Cortex of kidney (tissue), 1 donor: ENCODE results near the gene KCNIP2.
"Not testable (repeated sequence)": the region's sequence is repeated elsewhere in the genome, so short reads cannot be mapped to it uniquely, and the experiment has no call there.

ENCODE experiments used
- DNase-seq: peaks from one replicate; lab custom pipeline; 2025; lab: John Stamatoyannopoulos, UW

The KCNIP2 gene

GRCh38 chr10:101828766-101829551, 14.6 kb downstream of the KCNIP2 start:
- no peak for DNase-seq

DNA sequence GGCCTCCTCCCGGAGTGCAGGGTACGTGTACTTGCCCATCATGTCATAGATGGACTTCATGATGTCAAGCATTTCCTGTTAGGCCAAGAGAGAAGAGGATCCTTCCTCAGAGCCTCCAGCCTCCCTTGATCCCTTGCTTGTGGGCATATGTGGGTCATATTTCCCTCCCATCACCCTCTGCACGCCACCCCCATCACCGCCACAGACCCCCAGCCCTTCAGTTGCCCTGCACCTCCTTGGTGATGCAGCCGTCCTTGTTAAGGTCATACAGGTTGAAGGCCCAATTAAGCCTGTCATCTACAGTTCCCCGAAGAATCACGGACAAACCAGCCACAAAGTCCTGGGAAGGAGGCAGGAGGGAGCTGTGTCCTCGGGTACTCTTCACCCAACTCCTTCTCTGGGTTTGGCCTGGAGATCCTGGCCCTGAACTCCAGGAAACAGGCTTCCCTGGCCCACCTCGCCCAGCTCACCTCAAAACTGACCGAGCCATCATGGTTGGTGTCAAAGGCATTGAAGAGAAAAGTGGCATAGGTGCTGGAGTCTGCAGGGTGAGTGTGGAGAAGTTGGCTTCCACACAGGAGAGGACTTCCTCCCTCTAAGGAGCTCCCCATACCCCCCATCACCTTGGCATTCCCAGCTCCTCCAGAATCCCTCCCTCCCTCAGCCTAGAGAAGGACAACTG, 15.5 kb downstream of the KCNIP2 start:
- DNase-seq: no peak

DNA sequence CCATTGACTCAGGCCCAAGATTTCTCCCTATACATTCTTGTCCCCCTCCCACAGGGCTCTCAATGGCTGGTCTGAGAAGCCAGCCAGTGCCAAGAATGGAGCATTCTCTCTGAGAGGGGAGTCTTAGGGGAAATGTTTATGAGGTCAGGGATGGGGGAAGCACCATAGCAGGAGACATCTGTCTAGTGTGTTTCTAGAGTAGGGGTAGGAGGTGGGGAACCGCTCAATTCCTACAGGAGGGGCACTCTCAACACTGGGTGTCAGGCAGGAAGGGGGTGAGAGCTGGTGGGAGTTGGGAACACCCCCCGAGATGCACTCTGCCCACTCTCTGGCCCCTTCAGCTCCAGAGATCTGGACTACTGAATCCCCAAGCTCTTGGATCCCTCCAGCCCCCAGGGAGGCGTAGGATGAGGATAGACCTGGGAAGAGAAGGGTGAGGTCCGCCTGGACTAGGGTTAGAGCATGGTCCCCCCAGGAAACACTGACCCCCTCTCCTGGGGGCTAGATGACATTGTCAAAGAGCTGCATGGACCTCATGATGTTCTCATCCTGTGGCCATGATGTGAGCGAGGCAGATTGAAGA, 16.7 kb downstream of the KCNIP2 start:
- DNase-seq: no peak

GRCh38 chr10:101824736-101825135, 18.9 kb downstream of the KCNIP2 start:
- DNase-seq: no peak

GRCh38 chr10:101818872-101819633, 24.5 kb downstream of the KCNIP2 start:
- no peak for DNase-seq

DNA sequence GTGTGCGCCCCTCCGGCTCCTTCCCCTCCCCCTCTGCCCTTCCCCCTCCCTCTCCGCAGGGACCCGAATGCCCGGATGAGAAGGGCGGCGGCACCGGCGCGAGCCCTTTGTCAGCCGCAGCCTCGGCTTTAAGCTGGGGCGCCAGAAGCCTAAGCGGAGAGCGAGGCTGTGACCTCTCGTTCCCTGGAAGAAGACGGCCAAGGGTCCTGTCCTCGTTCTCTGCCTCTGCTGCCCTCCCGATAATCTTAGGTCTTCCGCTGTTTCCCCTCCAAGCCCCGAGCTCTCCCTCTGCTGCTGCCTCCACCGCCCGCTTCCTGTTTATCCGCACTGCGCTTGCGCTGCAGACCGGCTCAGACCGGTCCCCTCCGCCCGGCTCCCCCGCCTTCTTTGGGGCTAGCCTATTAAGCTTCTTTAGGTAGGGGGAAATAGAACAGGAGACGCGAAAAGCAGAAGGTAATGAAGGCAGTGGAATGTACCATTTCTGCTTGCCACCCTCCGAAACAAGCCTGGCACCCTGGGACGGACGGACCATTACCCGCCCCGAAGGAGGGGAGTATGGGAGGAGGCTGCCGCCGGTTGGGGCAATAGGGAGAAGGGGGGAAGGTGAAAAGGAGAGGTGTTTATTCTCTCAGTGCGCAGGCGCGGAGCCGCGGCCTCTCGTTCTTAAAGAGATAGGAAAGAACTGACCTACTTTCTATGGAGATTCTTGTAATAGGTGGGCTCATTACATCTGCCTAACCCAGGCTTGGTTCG, 25.3 kb downstream of the KCNIP2 start, which contains the start of gene OGA:
Gene OGA, minus strand, starts transcription at position 326 of the 753 bp plus-strand sequence. CDS start 422 bp downstream, outside the sequence.
- peak; percentile 70 for DNase-seq

GRCh38 chr10:101817337-101818118, 26.1 kb downstream of the KCNIP2 start:
- no peak for DNase-seq

GRCh38 chr10:101816913-101817336, 26.7 kb downstream of the KCNIP2 start:
- DNase-seq: no peak

DNA sequence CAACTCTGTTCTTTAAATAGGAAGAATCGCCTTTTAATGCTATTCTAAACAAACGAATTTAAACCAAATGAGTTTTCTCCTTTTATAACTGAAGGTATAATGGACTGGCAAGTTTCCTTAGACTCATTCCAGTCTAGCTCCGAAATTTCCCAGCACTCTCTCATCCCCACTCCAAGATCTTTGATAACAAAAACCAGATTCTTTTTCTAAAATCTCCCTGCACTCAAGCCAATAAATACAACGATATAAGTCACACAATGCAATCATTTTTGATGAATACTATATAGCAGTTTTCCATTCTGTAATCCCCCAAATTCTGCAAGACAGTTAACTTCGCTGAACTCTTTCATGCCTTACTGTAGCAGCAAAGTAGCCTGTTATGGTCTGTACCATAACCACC, 27.2 kb downstream of the KCNIP2 start:
- no peak for DNase-seq

GRCh38 chr10:101814466-101815071, 29.0 kb downstream of the KCNIP2 start:
- DNase-seq: no peak

GRCh38 chr10:101812606-101813005, 31.0 kb downstream of the KCNIP2 start:
- DNase-seq: no peak

DNA sequence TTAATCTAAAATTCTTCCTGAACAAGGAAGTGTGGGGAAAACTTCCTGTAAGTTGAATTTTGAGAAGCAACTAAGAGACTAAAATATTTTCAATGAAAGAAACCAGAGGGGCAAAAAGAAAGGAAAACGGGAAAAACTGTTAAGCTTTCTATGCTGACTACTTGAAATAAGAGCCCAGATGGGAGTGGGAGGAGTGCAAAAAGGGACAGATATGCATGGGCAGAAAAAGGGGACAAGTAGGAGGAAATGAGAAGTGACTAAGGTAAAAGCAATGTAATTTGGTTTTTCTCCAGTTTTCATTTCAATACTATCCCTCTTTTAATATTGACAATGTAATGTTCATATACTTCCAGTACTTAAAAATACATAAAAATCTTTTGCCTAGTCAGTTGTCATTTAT, 36.4 kb downstream of the KCNIP2 start:
- DNase-seq: no peak

DNA sequence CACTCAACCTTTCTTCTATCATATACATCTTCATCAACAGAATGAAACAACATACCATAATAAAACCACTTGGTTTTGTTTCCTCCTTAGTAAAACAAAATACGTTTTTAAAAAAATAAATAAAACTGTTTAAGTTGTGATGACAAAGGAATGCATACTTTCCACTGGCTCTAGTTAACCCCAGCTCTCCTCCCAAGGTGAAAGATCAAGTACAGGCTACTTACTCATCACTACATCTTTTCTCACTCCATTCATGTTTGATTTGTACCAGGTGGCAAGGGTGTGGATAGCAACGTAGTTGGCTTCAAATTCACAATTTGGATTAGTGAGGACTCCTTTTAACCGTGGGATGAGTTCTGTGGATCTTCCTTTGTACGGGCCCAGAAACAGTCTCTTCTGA, 40.1 kb downstream of the KCNIP2 start:
- DNase-seq: no peak

DNA sequence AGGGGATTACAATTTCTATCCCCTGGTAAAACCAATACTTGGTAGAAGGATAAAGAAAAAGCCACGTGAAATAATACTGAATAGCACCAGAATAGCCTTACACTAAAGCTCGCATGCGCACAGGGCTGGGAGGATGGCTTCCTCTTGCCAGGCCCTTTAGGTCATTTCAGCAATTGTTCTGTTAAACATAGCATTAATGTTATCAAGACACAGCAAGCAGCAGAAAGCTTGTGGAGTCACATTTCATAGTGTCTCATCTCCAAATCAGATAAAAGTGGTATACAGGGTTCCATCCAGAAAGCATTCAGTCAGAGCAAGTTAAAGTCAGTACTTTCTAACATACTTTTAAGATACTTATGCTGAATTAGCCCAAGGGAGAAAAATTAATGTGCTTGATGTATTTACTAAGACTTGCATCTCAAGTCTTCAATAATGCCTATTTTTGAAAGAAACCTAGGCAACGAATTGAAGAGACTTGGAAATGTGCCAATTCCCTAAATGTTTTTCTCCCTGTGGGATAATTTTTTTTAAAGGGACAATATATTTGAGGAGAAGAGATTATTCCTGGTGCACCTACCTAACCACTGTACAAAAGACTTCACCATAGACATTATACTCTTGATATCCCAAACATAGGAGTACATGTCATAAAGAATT, 46.1 kb downstream of the KCNIP2 start:
- DNase-seq: no peak

DNA sequence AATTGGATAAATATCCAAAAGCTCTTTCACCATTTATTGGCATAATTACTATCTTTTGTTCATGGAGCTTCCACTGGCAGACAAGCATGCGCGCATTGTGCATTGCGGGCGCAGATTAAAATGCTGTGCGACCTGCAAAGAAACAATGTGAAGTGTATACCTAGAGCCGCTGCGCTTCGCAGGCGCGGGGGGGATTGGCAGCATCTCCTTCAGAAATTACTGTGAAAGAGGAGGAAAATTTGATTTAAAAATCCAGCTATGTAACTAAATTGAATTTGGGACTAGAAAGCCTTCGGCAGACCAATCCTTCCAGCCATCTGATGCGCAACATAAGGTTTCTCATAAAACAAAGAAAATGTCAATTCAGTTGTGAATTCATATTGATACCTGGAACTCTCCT, 50.1 kb downstream of the KCNIP2 start:
- DNase-seq: no peak

- DNase-seq: no peak
Measured at GRCh38 chr10:101789686-101790085, 53.9 kb downstream of the KCNIP2 start.

GRCh38 chr10:101789231-101789630, 54.4 kb downstream of the KCNIP2 start:
- not testable (repeated sequence) for DNase-seq

DNA sequence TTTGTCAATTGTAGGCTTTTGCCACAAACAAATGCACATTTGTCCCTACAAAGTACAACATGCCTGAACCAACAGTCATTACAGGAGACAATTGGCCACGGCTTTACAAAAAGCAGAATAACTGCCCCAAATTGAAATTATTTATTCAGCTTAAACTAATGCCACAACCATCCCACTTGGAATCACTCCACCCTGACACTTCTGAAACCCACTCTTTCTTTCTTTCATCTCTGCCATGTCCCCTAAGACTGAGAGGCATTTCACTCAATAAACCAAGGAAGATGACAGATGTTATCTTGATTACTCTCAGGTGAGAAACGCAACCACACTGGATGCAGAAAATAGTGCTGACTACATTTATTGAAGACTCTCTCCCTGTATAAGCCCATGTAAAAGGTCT, 57.8 kb downstream of the KCNIP2 start:
- no peak for DNase-seq

DNA sequence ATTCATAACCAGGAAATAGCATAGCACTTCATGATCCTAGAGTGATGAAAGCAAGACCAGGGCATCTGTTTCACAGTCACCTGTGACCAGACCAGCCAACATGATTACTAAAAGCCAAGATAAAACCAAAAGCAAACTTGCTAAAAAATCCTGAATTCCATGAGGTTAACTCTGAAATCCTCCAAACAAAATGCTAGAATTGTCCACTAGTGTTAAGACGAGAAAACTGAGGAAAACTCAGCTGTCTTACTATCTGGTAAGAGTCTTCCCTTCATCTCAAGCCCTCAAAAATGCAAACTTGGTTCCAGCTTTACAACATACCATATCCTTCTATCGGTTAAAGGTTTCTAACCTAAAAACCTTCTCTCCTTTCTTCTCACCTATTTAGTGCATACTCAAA, 59.0 kb downstream of the KCNIP2 start:
- no peak for DNase-seq

DNA sequence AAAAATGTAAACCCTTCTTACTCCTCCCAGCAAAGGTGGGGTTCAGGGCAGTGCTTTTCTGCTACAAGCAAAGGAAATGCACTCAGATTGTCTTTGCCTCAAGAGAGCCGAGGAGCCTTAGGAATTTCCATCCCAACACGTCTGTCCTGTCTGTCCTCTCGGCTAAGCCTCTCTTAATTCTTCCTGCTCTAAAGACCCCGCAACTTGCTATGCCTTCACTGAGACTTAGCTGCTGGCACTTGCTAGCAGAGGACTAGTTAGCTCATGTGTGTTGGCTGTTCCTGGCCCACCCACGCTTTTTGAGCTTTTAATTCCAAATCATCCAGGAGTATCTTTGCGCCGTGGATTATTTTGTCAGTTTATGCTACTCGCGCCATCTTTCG, 59.9 kb downstream of the KCNIP2 start:
- no peak for DNase-seq
